HepG2 (cell line): ENCODE measurements around the gene POLA2. TPM values are rescaled to one million over a fixed set of nuclear protein-coding genes. Genes with fewer than 3 reads are reported as not detected.

Experiments
- ATAC-seq: fragments of 200-7000 bp; cut with Tn5 transposase; 3 replicates; pipeline ENCODE4 v1.9.1; 2020; ENCODE audit warnings: mild to moderate bottlenecking, moderate library complexity
- BruUV-seq: library from RNA; stranded (reverse); fragments of 400-500 nt; replicated peaks from 2 replicates; lab custom pipeline; 2021; lab: Mats Ljungman, UMichigan
- CTCF ChIA-PET: fragments of 300-600 bp; formaldehyde crosslinking; extraction: SDS; loops from one replicate; lab custom pipeline; 2021; ENCODE audit warnings: low total read pairs, inconsistent platforms, low intra/inter-chr PET ratio; lab: Yijun Ruan, JAX
- POLR2A ChIA-PET: fragments of 350-600 bp; sonication (Branson Sonifier 250); formaldehyde crosslinking; loops from one replicate; lab custom pipeline; 2020; ENCODE audit warnings: antibody characterized with exemption, inconsistent platforms; lab: Yijun Ruan, JAX
- DNase-seq: peaks from one replicate; pipeline ENCODE4 v3.0.0-alpha.2; 2015; ENCODE audit warnings: low spot score
- FAIRE-seq: peaks from 3 replicates; lab custom pipeline; 2011; peaks lifted over from hg19 to GRCh38; lab: Jason Lieb, UNC
- H2AFZ ChIP-seq: one replicate; pipeline ENCODE4 v1.6.1; 2011; ENCODE audit warnings: low read length, inconsistent platforms
- H3K27ac ChIP-seq: fragments of 300-600 bp; 3 replicates; pipeline ENCODE4 v1.8.0; 2011; ENCODE audit warnings: mixed run types, mild to moderate bottlenecking, mixed read lengths, low read length, inconsistent platforms; ENCODE audit not compliant: insufficient read depth; ENCODE audit errors: extremely low read length
- H3K27me3 ChIP-seq, 2 experiments: fragments of 200-600 bp in 1 of 2; 2 replicates in 1 of 2; 3 replicates in 1 of 2; pipeline versions ENCODE4 v1.6.0 to v1.8.0; 2011; ENCODE audit warnings: low read length in 2 of 2, mild to moderate bottlenecking in 2 of 2, moderate library complexity in 2 of 2, inconsistent platforms in 1 of 2; ENCODE audit not compliant: insufficient read depth in 2 of 2, control insufficient read depth in 1 of 2
- H3K36me3 ChIP-seq, 2 experiments: fragments of 200-600 bp in 1 of 2; replicated peaks in 1 of 2; 2 replicates in 1 of 2; 3 replicates in 1 of 2; pipeline versions ENCODE4 v1.5.1 to v1.8.0; 2011; ENCODE audit warnings: low read length in 2 of 2, inconsistent platforms in 1 of 2; ENCODE audit not compliant: insufficient read depth in 2 of 2, control insufficient read depth in 1 of 2
- H3K4me1 ChIP-seq: 2 replicates; pipeline ENCODE4 v1.5.1; 2012; ENCODE audit warnings: low read length, inconsistent platforms; ENCODE audit not compliant: insufficient read depth
- H3K4me2 ChIP-seq: 2 replicates; pipeline ENCODE4 v1.6.0; 2011; ENCODE audit warnings: low read depth, low read length, inconsistent platforms
- H3K4me3 ChIP-seq, 3 experiments: fragments of 200-600 bp in 1 of 3; sonication (generic), shearing (Covaris generic) in 1 of 3; replicated peaks in 1 of 3; 2 replicates each; pipeline ENCODE4 v1.5.1; 2011 to 2016; ENCODE audit warnings: low read length in 3 of 3, inconsistent platforms in 2 of 3, low read depth in 2 of 3, mild to moderate bottlenecking in 2 of 3, control low read depth in 1 of 3, mixed read lengths in 1 of 3; ENCODE audit not compliant: insufficient read depth in 1 of 3
- H3K79me2 ChIP-seq: one replicate; pipeline ENCODE4 v1.6.1; 2011; ENCODE audit warnings: low read length, inconsistent platforms; ENCODE audit not compliant: insufficient read depth
- H3K9ac ChIP-seq: 2 replicates; pipeline ENCODE4 v1.6.0; 2011; ENCODE audit warnings: mild to moderate bottlenecking, low read depth, low read length, inconsistent platforms; ENCODE audit not compliant: insufficient read depth
- H3K9me3 ChIP-seq: 2 replicates; pipeline ENCODE4 v1.5.1; 2012; ENCODE audit warnings: mild to moderate bottlenecking, low read length
- H4K20me1 ChIP-seq: 2 replicates; pipeline ENCODE4 v1.6.0; 2011; ENCODE audit warnings: inconsistent platforms, mild to moderate bottlenecking, low read length, moderate library complexity; ENCODE audit not compliant: insufficient read depth
- AHR ChIP-seq: IDR thresholded peaks from 2 replicates; pipeline ENCODE4 v1.6.1; 2018; ENCODE audit warnings: missing genetic modification reagents, missing compliant biosample characterization
- FLYWCH1 ChIP-seq: sonication (generic); formaldehyde crosslinking; IDR thresholded peaks from 2 replicates; pipeline ENCODE4 v1.8.1; 2023; ENCODE audit warnings: mild to moderate bottlenecking, missing genetic modification reagents
- HNRNPUL1 ChIP-seq: fragments of 200-400 bp; formaldehyde crosslinking; IDR thresholded peaks from 2 replicates; pipeline ENCODE4 v1.6.1; 2017; ENCODE audit warnings: low read depth, mild to moderate bottlenecking, low read length, moderate library complexity
- KAT8 ChIP-seq: IDR thresholded peaks from 2 replicates; pipeline ENCODE4 v1.6.1; 2016; ENCODE audit warnings: missing genetic modification reagents, missing compliant biosample characterization
- MED13 ChIP-seq: sonication (generic); formaldehyde crosslinking; IDR thresholded peaks from 2 replicates; pipeline ENCODE4 v1.5.0; 2020; ENCODE audit warnings: missing genetic modification reagents
- NFIC ChIP-seq: IDR thresholded peaks from 2 replicates; pipeline ENCODE4 v1.6.1; 2012; ENCODE audit warnings: mild to moderate bottlenecking, low read length, inconsistent platforms
- SUZ12 ChIP-seq: fragments of 150-350 bp; IDR thresholded peaks from 2 replicates; pipeline ENCODE4 v1.6.1; 2014; ENCODE audit warnings: low read depth, low read length
- ZNF747 ChIP-seq: sonication (generic); formaldehyde crosslinking; IDR thresholded peaks from 2 replicates; pipeline ENCODE4 v1.8.1; 2023; ENCODE audit warnings: missing genetic modification reagents, mild to moderate bottlenecking, borderline replicate concordance
- ZSCAN20 ChIP-seq: sonication (generic); formaldehyde crosslinking; IDR thresholded peaks from 2 replicates; pipeline ENCODE4 v1.4.0; 2020; ENCODE audit warnings: missing genetic modification reagents, mild to moderate bottlenecking, borderline replicate concordance
- WGBS: methylation state at CpG from one replicate; pipeline ENCODE4 v1.1.6; 2017; ENCODE audit warnings: low lambda C conversion rate; 5-methylcytosine and 5-hydroxymethylcytosine counted together
- in situ Hi-C: cut with HindIII; loops from 2 replicates; pipeline ENCODE4 v1.10.0; 2017; ENCODE audit warnings: low pct_unique_long_range_greater_than_20kb; ENCODE audit not compliant: extremely low pct_ligation_motif_present
- intact Hi-C: fragments of 100-400 bp; cut with micrococcal nuclease; formaldehyde crosslinking; loops from one replicate; pipeline ENCODE4 v1.10.0; 2022; ENCODE audit not compliant: unreplicated experiment
- polyA plus RNA-seq, 8 experiments: library from polyadenylated mRNA; depleted of rRNA in 3 of 8; stranded (reverse) in 7 of 8; unstranded in 1 of 8; fragments of >200 nt; fragmentation: Illumina TruSeq in 4 of 8; extraction: Trizol in 4 of 8; gene quantifications; 2 replicates each; pipeline versions ENCODE4 v1.2.1 to v1.2.3, GENCODE V29; 2011 to 2016; ENCODE audit warnings: low read depth in 4 of 8, missing spikeins in 1 of 8, mixed read lengths in 1 of 8; ENCODE audit not compliant: insufficient read depth in 1 of 8
- total RNA-seq, 5 experiments: library from RNA; depleted of rRNA; stranded (reverse); fragments of >200 nt; fragmentation: Illumina TruSeq; extraction: Trizol; gene quantifications; 2 replicates each; pipeline ENCODE4 v1.2.3, GENCODE V29; 2016; ENCODE audit warnings: low read depth in 1 of 5
- TF ChIP-seq, protein P1 (sequence below): sonication (generic); formaldehyde crosslinking; IDR thresholded peaks from 2 replicates; pipeline ENCODE4 v1.5.1; 2020; ENCODE audit warnings: mild to moderate bottlenecking, missing genetic modification reagents, borderline replicate concordance
- TF ChIP-seq, protein P2 (sequence below): sonication (generic); formaldehyde crosslinking; IDR thresholded peaks from 2 replicates; pipeline ENCODE4 v1.4.0; 2020; ENCODE audit warnings: missing genetic modification reagents, borderline replicate concordance
- TF ChIP-seq, protein P3 (sequence below): sonication (generic); formaldehyde crosslinking; IDR thresholded peaks from 2 replicates; pipeline ENCODE4 v1.8.1; 2022; ENCODE audit warnings: low read depth, mild to moderate bottlenecking, missing genetic modification reagents

POLA2 gene
- total and polyA plus RNA-seq, 2 of the 13 experiments (the other 11 are each of a cell fraction or from before 2014, with no cell fraction given) = 9.7 to 15.6 TPM

DNA sequence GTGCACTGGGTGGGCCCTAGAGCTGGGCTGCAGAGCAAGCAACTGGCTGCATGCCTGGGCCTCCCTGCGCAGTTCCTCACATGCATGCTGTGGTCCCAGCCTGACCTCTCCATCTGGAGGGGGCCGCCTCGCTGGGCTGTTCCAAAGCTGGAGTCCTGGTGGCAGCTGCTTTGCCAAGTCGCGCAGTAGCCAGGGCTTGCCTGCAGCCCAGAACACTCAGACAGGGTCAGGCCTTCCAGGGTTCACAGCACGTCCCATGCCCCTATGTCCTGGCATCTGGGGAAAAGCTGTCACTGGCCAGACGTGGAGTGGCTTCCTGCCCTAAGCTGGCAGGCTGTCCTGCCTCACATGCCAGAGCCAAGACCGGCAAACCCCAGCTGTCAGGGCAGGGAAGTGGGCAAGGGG is 36.4 kb downstream of the POLA2 start:
- peaks cover 18 to 28% of the 10 kb centered on the region in 2 experiments for H3K36me3 ChIP-seq
- in situ Hi-C loops = no loop called here
- intact Hi-C loops = no loop called here
- BruUV-seq = no TSS peak
- H3K27me3 ChIP-seq = no peaks in the 10 kb centered on the region
- no peaks in the 10 kb centered on the region for H3K79me2 ChIP-seq
- 100% methylated on average over 2 of the region's 8 CpGs for WGBS
- H2AFZ ChIP-seq = no peak overlapping the region
- no peak for FAIRE-seq
- H3K4me1 ChIP-seq = peaks cover 40% of the 10 kb centered on the region
- no peak for DNase-seq
- H3K4me2 ChIP-seq = no peak overlapping the region
- no peaks in the 10 kb centered on the region for H4K20me1 ChIP-seq
- POLR2A ChIA-PET = interaction anchor here (0.6 to 1.4 kb wide), 2 partner anchors 13 to 1644 kb away, joined by 4 read pairs; no protein-coding TSS in a partner anchor
- no peak overlapping the region for H3K4me3 ChIP-seq
- no peak for ATAC-seq
- no peak overlapping the region for H3K9ac ChIP-seq
- H3K9me3 ChIP-seq = no peaks in the 10 kb centered on the region
- CTCF ChIA-PET = no interaction called here
- no peak overlapping the region for H3K27ac ChIP-seq
- TF ChIP-seq SUZ12 (no peak), AHR (CRISPR knock-in tag) (no peak), MED13 (CRISPR knock-in tag) (no peak), ZNF747 (CRISPR knock-in tag) (no peak), FLYWCH1 (CRISPR knock-in tag) (no peak), ZSCAN20 (CRISPR knock-in tag) (no peak), NFIC (no peak), KAT8 (no peak), HNRNPUL1 (no peak)
- TF ChIP-seq, protein P1, sequence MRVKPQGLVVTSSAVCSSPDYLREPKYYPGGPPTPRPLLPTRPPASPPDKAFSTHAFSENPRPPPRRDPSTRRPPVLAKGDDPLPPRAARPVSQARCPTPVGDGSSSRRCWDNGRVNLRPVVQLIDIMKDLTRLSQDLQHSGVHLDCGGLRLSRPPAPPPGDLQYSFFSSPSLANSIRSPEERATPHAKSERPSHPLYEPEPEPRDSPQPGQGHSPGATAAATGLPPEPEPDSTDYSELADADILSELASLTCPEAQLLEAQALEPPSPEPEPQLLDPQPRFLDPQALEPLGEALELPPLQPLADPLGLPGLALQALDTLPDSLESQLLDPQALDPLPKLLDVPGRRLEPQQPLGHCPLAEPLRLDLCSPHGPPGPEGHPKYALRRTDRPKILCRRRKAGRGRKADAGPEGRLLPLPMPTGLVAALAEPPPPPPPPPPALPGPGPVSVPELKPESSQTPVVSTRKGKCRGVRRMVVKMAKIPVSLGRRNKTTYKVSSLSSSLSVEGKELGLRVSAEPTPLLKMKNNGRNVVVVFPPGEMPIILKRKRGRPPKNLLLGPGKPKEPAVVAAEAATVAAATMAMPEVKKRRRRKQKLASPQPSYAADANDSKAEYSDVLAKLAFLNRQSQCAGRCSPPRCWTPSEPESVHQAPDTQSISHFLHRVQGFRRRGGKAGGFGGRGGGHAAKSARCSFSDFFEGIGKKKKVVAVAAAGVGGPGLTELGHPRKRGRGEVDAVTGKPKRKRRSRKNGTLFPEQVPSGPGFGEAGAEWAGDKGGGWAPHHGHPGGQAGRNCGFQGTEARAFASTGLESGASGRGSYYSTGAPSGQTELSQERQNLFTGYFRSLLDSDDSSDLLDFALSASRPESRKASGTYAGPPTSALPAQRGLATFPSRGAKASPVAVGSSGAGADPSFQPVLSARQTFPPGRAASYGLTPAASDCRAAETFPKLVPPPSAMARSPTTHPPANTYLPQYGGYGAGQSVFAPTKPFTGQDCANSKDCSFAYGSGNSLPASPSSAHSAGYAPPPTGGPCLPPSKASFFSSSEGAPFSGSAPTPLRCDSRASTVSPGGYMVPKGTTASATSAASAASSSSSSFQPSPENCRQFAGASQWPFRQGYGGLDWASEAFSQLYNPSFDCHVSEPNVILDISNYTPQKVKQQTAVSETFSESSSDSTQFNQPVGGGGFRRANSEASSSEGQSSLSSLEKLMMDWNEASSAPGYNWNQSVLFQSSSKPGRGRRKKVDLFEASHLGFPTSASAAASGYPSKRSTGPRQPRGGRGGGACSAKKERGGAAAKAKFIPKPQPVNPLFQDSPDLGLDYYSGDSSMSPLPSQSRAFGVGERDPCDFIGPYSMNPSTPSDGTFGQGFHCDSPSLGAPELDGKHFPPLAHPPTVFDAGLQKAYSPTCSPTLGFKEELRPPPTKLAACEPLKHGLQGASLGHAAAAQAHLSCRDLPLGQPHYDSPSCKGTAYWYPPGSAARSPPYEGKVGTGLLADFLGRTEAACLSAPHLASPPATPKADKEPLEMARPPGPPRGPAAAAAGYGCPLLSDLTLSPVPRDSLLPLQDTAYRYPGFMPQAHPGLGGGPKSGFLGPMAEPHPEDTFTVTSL (CRISPR knock-in tag) = no peak
- TF ChIP-seq, protein P2, sequence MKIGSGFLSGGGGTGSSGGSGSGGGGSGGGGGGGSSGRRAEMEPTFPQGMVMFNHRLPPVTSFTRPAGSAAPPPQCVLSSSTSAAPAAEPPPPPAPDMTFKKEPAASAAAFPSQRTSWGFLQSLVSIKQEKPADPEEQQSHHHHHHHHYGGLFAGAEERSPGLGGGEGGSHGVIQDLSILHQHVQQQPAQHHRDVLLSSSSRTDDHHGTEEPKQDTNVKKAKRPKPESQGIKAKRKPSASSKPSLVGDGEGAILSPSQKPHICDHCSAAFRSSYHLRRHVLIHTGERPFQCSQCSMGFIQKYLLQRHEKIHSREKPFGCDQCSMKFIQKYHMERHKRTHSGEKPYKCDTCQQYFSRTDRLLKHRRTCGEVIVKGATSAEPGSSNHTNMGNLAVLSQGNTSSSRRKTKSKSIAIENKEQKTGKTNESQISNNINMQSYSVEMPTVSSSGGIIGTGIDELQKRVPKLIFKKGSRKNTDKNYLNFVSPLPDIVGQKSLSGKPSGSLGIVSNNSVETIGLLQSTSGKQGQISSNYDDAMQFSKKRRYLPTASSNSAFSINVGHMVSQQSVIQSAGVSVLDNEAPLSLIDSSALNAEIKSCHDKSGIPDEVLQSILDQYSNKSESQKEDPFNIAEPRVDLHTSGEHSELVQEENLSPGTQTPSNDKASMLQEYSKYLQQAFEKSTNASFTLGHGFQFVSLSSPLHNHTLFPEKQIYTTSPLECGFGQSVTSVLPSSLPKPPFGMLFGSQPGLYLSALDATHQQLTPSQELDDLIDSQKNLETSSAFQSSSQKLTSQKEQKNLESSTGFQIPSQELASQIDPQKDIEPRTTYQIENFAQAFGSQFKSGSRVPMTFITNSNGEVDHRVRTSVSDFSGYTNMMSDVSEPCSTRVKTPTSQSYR (CRISPR knock-in tag) = no peak
- TF ChIP-seq, protein P3, sequence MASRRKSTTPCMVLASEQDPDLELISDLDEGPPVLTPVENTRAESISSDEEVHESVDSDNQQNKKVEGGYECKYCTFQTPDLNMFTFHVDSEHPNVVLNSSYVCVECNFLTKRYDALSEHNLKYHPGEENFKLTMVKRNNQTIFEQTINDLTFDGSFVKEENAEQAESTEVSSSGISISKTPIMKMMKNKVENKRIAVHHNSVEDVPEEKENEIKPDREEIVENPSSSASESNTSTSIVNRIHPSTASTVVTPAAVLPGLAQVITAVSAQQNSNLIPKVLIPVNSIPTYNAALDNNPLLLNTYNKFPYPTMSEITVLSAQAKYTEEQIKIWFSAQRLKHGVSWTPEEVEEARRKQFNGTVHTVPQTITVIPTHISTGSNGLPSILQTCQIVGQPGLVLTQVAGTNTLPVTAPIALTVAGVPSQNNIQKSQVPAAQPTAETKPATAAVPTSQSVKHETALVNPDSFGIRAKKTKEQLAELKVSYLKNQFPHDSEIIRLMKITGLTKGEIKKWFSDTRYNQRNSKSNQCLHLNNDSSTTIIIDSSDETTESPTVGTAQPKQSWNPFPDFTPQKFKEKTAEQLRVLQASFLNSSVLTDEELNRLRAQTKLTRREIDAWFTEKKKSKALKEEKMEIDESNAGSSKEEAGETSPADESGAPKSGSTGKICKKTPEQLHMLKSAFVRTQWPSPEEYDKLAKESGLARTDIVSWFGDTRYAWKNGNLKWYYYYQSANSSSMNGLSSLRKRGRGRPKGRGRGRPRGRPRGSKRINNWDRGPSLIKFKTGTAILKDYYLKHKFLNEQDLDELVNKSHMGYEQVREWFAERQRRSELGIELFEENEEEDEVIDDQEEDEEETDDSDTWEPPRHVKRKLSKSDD = no peak
